Ovary (tissue), 3 donors: ENCODE data around the gene AP2A2.

Experiments used
- EP300 ChIP-seq: sonication (generic); formaldehyde crosslinking; IDR thresholded peaks from one replicate; pipeline ENCODE4 v1.6.1; 2017; ENCODE audit warnings: antibody characterized with exemption
- POLR2A ChIP-seq: fragments of 450-650 bp; IDR thresholded peaks from one replicate; pipeline ENCODE4 v1.6.1; 2017; ENCODE audit warnings: antibody characterized with exemption, mild to moderate bottlenecking, moderate library complexity
- TF ChIP-seq, protein P1 (sequence below), 3 donors: fragments of 450-650 bp in 2 of 3; fragments of 200-600 bp in 1 of 3; IDR thresholded peaks; one replicate each; pipeline versions ENCODE4 v1.5.1 to v1.8.0; 2016 to 2022; ENCODE audit warnings: antibody characterized with exemption in 3 of 3, mild to moderate bottlenecking in 1 of 3
- donor health status: DM: no; HTN: no; CAD: no.

DNA sequence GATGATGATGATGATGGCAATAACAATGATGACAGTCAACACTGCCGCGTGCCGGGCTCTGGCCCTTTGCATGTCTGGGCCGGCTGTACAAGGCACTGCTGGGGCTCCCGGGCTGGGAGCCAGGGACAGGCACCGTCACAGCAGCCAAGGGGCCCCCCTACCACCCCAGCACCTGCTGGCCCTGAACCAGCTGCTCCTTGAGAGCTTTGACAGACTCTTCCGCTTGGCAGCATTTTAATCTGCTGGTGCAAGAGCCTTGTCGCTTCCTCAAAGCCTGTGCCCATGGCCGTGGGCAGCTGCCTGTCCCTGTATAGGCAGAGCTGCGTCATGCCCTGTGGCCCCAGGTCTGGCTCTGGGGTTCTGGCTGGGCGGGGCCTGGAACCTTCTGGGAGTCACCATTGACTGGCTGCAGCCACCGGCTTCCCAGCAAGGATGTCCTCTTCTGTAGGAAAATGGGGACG lies 123.8 kb downstream of the AP2A2 start:
- TF ChIP-seq EP300 (no peak), POLR2A (no peak)
- TF ChIP-seq, protein P1, sequence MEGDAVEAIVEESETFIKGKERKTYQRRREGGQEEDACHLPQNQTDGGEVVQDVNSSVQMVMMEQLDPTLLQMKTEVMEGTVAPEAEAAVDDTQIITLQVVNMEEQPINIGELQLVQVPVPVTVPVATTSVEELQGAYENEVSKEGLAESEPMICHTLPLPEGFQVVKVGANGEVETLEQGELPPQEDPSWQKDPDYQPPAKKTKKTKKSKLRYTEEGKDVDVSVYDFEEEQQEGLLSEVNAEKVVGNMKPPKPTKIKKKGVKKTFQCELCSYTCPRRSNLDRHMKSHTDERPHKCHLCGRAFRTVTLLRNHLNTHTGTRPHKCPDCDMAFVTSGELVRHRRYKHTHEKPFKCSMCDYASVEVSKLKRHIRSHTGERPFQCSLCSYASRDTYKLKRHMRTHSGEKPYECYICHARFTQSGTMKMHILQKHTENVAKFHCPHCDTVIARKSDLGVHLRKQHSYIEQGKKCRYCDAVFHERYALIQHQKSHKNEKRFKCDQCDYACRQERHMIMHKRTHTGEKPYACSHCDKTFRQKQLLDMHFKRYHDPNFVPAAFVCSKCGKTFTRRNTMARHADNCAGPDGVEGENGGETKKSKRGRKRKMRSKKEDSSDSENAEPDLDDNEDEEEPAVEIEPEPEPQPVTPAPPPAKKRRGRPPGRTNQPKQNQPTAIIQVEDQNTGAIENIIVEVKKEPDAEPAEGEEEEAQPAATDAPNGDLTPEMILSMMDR (IDR thresholded peaks at IDR 0.05): no peak
